HUDEP-2 (cell line): ENCODE measurements around the gene CADM4.
"Not testable (repeated sequence)": the region's sequence is repeated elsewhere in the genome, so short reads cannot be mapped to it uniquely, and the experiment has no call there.

ENCODE experiments used
- DNase-seq, 76 experiments: peaks; one replicate each; lab custom pipeline; 2025; ENCODE audit not compliant: unreplicated experiment in 76 of 76; lab: John Stamatoyannopoulos, UW

Gene CADM4

DNA sequence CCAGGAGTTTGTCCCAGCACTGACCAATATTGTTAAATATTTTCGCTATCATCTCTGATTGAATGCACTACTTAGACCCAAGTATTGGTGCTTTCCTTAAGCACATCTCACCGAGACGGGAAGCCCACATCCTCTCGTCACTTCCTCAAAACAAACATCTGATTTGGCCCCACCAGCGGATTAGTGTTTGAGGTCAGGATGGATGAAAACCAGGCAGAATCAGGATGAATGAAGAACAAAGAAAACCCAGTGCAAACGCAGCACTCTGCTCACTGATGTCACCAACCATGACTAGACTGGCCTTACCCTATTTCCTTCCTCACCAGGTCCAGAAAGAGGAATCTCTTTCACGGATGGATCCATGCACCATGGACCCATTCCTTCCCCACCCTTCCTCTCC lies 24.4 kb upstream of the CADM4 start:
- no peak for DNase-seq

DNA sequence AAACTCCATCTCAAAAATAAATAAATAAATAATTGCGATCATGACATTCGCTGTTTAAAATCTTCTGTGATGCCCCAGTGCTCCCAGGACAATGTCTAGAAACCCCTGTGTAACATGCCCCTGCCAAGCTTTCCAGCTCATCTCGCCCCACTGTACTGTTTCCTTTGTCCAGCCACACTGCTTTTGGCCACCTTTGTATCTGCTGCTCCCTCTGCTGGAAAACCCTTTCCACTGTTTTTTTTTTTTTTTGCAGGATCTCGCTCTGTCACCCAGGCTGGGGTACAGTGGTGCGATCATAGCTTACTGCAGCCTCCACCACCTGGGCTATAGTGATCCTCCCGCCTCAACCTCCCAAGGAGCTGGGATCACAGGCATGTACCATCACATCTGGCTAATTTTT lies 22.8 kb upstream of the CADM4 start:
- peak in 5 of 76 experiments; percentile 12 to 31 (median 16) for DNase-seq

DNA sequence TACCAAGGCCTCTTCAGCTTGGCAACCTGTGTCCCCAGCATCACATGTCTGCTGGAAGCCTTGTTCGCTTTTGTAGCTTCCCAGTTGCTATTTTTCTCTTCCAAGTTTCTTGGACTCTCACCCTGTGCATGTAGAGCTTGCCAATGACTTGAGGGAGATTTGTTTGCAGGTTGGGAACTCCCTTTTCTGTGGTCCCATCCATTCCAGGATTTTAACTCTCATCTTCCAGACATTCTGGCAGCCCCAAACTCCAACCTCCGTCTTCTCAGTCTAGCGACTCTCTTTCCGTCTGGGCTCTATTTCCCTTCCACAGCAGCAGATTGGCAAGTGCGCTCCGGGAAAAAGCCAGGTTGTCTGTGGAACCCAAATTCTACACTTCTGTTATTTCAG lies 21.3 kb upstream of the CADM4 start:
- DNase-seq = no peak

DNA sequence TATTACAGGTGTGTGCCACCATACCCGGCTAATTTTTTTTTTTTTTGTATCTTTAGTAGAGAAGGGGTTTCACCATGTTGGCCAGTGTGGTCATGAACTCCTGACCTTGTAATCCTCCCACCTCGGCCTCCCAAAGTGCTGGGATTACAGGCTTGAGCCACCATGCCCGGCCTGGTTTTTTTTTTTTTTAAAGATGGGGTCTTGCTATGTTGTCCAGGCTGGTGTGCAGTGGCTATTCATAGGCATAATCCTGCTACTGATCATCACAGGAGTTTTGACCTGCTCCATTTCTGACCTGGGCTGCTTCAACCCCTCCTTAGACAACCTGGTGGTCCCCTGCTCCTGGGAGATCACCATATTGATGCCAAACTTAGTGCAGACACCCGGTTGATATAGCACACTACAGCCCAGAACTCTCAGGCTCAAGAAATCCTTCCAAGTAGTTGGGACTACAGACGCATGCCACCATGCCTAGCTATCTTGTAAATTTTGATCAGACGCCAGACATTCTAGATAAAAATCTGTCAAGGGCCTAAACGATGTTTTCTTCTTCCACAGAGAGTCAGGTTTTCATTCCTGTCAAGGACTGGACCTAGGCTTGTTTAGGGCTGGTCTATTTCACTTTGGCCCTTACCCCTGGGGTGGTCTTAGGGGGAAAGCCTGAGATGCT lies 20.8 kb upstream of the CADM4 start:
- peak in 3 of 76 experiments; percentile 4 to 13 (median 10) for DNase-seq

DNA sequence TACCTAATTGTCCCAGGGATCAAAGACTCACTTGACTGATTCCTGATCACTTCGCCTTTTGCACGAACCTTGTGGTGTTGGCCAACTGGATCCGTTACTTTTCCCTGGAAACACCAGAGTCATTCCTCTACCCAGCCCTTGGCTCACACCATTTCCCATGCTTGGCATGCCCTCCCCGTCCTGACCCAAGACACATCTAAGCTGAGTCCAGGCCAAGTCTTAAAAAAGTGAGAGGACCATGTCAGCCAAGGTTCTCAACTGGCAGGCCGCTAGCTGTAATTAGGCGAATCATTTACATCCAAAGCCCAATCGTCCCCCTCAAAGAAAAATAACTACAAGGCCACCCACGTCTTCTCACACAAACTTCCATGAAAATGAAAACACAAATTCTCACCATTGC lies 18.8 kb upstream of the CADM4 start:
- no peak for DNase-seq

DNA sequence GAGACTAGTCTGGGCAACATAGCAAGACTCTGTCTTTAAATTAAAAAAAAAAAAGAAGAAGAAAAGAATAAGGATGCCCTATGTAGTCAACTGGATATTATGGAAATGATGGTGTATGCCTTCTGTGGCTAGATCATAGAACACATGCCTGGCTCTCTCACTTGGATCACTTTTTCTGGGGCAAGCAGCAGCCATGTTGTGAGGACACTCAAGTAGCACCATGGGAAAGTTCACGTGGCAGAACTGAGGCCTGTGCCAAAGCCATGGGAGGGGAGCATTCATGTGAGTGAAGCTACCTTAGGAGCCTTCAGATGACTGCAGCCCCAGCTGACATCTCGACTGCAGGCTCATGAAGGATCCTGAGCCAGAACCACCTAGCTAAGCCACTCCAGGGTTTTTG lies 18.4 kb upstream of the CADM4 start:
- DNase-seq = no peak

DNA sequence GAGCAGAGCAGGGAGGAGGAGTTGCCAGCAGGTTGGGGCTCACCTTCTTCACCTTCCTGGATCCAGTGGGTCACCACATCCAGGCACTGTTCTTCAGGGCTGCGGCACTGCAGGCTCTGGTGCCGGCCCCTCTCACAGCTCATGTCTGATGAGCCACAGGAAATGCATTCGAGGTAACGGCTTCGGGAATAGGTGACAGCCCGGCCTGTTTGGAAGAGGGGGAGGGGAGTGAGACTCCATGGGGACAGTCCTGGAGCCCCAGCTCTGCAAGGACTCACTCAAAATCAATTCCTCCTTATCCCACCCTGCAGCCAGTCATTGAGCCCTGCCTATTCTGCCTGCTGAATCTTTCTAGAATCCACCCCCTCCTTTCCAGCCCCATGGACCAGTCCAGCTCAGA lies 16.8 kb upstream of the CADM4 start:
- no peak for DNase-seq

DNA sequence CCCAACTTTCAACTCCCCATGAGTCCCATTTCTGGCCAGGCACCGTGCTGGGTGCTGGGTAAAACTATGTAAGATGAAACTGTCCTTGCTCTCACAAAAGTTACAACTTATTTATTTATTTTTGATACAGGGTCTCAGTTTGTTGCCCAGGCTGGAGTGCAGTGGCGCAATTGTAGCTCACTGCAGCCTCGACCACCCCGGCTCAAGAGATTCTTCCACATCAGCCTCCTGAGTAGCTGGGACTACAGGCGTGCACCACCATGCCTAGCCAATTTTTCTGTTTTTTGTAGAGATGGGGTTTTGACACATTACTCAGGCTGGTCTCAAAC lies 12.9 kb upstream of the CADM4 start:
- DNase-seq = no peak

DNA sequence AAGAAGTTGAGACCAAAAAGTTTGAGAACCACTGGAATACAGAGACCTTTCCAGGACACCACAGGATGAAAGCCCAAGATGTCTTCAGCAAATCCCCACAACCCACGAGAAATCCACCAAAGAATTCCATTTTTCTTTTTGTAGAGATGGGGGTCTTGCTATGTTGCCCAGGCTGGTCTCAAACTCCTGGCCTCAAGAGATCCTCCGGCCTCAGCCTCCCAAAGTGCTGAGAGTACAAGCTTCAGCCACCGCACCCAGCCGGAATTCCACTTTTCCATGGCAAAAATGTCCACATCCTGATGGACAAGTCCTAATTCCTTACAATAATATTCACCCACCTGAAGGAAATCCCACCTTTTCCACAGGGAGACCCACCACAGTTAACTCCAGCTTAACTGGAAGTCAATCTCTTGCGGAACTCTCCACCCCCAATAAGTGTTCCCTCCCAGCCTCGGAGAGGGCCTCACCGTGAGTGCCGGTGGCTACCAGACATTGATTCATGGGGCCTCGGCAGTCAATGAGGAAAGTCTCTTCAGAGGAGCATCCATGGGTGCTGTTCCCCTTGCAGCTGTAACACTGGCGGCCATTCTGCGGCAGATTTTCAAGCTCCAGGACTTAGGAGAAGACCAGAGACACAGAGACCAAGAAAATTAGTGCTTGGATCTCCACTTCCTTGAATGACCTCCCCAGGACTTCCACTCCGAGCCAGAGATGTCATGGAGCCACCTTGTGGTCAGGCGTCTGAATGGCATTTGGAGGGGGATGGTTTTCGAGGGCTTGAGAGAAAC lies 12.3 kb upstream of the CADM4 start:
- peak in 65 of 76 experiments; percentile 13 to 80 (median 58) for DNase-seq

DNA sequence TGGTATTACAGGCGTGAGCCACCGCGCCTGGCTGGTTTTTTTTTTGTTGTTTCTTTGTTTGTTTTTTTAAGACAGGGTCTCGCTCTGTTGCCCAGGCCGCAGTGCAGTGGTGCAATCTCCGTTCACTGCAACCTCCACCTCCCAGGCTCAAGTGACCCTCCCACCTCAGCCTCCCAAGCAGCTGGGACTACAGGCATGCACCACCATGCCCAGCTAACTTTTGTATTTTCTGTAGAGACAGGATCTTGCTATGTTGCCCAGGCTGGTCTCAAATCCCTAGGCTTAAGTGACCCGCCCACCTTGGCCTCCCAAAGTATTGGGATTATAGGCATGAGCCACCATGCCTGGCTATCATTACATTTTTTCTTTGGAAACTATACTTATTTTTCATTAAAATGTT lies 10.6 kb upstream of the CADM4 start:
- not testable (repeated sequence) for DNase-seq

DNA sequence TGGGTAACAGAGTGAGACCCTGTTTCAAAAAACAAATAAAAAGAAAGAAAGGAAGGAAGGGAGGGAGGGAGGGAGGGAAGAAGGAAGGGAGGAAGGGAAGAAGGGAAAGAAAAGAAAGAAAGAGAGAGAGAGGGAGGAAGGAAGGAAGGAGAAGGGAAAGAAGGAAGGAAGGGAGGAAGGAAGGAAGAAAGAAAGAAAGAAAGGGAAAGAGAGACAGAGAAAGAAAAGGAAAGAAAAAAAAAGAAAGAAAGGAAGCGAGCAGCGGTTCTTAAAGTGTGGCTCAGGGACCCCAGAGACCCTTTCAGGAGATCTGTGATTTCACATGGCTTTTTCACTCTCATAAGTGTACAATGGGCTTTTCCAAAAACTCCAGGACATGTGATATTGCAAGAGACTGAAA lies 9.9 kb upstream of the CADM4 start:
- no peak for DNase-seq

DNA sequence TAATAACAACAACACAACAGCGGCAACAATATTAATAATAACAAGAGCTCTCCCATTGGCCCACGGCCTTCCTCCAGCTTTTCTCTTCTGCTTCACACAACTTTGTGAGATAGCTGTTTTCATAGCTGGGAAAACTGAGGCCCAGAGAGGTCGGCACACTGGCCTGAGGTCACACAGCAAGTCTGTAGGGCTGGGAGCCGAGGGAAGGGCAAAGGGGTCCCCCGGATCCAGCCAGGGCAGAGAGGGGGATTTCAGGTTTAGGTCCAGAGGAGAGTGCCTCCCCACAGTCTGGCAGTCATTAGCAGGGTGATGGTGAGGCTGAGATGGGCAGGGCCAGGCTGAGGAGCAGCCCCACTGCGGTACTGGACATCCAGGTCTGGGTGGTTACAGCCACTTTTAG lies 9.0 kb upstream of the CADM4 start:
- no peak for DNase-seq

DNA sequence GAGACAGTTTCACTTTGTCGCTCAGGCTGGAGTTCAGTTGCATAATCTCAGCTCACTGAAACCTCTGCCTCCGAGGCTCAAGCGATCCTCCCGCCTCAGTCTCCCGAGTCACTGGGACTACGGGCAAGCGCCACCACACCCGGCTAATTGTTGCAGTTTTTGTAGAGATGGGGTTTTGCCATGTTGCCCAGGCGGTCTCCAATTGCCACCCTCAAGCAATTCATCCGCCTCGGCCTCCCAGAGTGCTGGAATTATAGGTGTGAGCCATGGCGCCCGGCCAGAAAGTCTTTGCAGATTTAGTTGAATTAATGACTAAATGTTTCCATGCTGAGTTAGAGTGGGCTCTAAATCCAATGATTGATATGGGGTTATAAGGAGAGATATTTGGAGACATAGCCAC lies 4.5 kb upstream of the CADM4 start:
- no peak for DNase-seq

DNA sequence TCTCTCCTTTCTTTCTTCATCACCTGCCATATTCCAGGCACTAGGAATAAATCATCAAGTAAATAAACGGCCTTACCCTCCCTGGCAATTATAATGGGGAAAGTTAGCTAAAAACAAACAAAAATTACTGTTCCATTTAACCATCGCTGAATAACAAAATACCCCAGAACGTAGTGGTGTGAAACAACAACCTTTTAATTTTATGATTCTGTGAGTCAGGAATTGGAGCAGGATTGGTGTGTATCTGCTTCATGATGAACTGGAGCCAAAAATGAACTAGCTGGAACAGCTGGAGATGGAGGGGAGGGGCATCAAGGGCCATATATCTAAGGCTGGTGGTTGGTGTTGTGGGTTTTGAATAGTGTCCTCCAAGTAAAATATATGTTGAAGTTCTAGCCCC lies 3.7 kb upstream of the CADM4 start:
- DNase-seq = no peak

DNA sequence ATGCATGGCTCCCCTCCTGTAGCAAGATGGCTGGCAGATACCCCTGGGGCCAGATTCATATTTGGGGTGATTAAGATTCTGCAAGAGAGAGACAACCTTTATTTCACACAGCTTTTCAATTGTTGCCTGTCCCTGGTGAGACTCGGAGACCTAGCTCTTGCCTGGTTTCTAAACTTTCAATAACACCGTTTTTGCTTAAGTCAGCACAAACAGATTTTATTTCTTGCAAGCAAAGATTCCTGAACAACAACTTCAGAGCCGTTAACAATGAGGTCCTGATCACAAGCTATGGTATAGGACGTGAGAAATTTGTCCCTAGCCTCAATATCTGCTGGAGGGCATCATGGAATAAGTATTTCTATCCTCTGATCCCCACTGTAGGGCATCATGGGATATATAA lies 2.9 kb upstream of the CADM4 start:
- no peak for DNase-seq

DNA sequence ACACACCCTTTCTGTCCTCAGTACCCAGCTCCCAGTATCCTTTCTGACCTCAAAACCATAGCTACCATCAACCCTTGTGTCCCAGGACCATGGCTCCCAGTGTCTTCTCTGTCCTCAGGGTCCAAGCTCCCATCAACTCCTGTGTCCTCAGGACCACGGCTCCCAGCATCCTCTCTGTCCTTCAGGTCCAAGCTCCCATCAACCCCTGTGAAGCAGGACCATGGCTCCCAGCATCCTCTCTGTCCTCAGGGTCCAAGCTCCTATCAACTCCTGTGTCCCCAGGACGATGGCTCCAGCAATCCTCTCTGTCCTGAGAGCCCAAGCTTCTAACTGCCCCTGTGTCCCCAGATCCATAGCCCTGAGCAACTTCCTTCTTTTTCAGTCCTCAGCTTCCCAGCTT lies 1.7 kb upstream of the CADM4 start:
- DNase-seq = no peak

DNA sequence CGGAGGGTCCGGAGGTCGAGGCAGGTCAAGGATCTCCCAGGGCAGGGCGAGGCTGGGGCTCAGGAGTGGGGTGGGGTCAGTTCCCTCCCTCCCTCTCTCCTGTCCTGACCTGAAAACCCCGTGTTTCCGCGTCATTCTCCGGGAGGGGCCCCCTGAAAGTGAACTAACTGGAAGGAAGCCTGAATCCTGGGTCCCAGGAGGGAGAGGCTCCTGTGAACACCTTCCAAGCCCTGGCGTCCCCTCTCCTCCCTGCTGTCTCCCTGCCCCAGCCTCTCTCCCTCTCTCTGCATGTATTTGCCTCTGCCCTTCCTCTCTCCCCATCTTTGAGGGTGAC lies 741 bp upstream of the CADM4 start:
- DNase-seq = no peak

DNA sequence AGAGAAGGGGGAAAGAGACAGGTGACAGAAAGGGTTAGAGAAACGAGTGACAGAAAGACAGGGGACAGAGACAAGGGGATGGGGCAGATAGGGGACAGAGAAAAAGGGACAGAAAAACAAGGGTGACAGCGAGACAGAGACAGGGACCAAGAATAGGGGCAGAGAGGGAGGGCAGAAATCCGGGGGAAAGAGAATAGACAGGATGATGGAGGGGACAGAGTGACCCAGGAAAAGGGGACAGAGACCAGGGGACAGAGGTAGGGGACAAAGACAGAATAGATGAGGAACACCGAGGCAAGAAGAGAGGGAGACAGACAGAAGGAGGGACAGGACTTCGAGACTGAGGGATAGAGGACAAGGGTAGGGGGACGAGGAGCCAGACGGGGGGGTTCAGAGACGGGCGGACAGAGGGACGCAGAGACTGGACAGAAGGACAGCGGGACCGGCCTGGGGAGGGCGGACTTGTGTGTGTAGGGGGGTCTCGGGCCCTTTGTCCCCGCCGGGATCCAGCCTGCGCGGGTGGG lies 593 bp downstream of the CADM4 start:
- no peak for DNase-seq

DNA sequence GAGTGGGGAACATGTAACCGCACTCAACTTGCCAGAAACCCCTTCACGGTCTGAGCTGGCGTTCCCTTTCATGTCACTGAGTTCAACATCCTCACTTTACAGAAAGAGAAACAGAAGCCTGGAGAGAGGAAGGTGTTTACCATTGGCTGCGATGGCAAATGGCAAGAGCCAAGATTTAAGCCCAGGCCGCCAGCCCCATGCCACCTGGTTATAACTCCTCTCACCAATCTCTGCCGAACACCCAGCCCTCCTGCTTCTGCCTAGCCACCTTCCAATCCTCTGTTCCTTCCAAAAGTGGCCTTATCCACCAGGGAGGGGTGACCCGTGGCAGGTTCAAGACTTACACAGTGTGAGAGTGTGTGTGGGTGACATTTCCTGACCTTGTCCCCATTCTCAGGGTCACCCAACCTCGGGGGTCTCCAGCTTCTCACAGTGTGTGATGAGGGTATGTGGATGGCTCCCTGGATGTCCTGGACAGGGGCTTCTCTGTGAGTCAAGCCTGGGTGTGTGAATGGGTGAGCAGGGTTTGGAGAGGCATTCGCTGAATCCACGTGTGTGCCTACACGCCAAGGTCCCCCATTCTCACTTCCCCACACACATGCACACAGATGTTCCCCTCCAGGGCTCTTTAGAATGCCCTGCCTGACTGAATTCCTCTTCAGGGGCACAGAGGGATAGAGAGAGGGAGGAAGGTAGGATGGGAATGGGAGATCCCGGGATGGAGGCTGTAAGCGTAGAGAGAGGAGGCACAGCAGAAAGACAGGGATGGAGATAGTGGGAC lies 1.2 kb downstream of the CADM4 start:
- DNase-seq = no peak

DNA sequence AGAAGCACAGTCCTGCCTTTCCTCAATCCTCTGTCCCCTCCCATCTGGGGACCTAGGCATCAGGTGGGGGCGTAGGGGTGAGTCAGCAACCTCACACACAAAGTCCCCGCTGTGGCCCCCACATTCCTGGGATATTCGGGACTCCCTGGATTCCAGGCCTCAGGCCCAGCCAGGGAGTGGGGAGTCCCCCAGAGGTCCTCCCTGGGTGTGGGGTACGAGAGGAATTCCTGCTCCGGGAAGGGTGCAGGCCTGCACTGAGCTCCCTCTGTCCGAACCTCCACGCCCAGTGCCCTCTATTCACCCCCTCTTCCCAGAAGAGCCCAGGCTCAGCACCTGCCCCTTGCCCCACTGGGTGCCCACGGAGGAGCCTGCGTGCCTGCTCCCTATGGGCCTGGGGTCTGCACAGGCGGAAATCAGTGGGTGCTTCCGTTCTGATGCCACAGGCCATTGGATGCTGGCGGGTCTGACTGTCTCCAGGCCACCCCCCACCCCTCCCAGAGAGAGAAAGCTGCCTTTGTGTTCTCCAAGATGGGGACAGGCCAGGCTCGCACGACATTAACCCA lies 3.4 kb downstream of the CADM4 start:
- no peak for DNase-seq

DNA sequence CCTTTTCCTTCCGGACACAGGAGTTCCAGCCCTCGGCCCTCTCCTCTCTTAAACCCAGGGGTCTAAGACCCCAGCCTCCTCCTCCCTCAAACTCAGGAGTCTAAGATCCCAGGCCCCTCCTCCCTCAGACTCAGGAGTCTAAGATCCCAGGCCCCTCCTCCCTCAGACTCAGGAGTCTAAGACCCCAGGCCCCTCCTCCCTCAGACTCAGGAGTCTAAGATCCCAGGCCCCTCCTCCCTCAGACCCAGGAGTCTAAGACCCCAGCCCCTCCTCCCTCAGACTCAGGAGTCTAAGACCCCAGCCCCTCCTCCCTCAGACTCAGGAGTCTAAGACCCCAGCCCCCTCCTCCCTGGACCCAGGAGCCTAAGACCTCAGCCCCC lies 4.1 kb downstream of the CADM4 start:
- not testable (repeated sequence) for DNase-seq
